GM12864 (cell line): ENCODE data around the gene TBC1D16.
"Not testable (repeated sequence)": the region's sequence is repeated elsewhere in the genome, so short reads cannot be mapped to it uniquely, and the experiment has no call there.

Experiments used
- DNase-seq: peaks from one replicate; pipeline ENCODE4 v3.0.0-alpha.2; 2011; ENCODE audit warnings: low read depth
- H3K4me3 ChIP-seq: 2 replicates; pipeline ENCODE4 v1.5.1; 2011; ENCODE audit warnings: mild to moderate bottlenecking, low read depth, low read length, control low read depth
- TF ChIP-seq, protein P1 (sequence below): IDR thresholded peaks from 2 replicates; pipeline ENCODE4 v1.5.1; 2011; ENCODE audit warnings: low read depth, mild to moderate bottlenecking, moderate library complexity, low read length, control low read depth, inconsistent platforms; ENCODE audit errors: missing control alignments

The TBC1D16 gene

DNA sequence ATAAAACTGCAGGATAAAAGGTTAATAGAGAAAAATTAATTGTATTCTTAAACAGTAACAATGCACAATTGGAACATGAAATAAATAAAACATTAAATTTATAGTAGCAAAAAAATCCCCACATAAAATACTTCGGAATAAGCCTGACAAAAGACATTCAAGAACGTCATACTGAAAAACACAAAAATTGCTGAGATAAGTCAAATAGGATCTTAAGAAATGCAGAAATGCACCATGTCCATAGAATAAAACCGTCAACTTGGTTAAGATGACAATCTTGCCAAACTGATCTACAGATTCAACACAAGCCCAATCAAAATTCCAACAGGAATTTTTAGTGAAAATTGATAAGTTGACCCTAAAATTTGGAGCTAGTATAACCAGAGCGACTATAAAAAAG is 76.6 kb downstream of the TBC1D16 start:
- no peak overlapping the region for H3K4me3 ChIP-seq
- TF ChIP-seq, protein P1, sequence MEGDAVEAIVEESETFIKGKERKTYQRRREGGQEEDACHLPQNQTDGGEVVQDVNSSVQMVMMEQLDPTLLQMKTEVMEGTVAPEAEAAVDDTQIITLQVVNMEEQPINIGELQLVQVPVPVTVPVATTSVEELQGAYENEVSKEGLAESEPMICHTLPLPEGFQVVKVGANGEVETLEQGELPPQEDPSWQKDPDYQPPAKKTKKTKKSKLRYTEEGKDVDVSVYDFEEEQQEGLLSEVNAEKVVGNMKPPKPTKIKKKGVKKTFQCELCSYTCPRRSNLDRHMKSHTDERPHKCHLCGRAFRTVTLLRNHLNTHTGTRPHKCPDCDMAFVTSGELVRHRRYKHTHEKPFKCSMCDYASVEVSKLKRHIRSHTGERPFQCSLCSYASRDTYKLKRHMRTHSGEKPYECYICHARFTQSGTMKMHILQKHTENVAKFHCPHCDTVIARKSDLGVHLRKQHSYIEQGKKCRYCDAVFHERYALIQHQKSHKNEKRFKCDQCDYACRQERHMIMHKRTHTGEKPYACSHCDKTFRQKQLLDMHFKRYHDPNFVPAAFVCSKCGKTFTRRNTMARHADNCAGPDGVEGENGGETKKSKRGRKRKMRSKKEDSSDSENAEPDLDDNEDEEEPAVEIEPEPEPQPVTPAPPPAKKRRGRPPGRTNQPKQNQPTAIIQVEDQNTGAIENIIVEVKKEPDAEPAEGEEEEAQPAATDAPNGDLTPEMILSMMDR, result no peak
- no peak for DNase-seq

DNA sequence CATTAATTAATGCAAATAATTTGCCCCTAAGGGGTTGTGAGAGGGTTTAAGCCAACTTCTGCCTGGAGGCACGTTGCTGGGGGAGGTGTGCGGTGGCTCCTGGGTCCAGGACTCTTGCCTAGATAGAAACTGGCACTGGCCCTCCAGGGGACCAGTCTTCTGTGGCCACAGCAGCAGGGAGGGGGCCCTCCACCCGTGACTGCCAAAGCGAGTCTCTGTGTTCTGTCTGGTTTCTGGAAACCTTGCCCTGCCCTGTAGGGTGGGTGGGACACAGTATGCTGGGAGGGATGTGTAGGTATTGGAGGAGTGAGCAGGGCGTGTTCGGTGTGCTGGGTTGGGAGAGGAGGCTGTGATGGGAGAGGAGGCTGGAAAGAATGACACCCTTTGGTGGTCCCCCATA is 78.8 kb downstream of the TBC1D16 start:
- DNase-seq, result no peak
- TF ChIP-seq, protein P1, result no peak

DNA sequence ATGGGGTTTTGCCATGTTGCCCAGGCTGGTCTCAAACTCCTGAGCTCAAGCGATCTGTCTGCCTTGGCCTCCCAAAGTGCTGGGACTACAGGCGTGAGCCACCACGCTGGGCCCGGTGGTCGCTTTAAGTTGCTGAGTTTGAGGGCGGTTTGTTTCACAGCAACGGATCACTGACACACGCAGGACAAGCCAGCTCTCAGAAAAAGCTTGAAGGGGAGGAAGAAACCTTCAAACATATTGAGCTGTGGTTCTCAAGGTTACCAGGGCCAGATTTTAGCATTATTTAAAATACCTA is 79.3 kb downstream of the TBC1D16 start:
- not testable (repeated sequence) for H3K4me3 ChIP-seq, DNase-seq

More for the DNA sequence above, 78.8 kb downstream of the TBC1D16 start:
- no peak overlapping the region for H3K4me3 ChIP-seq

DNA sequence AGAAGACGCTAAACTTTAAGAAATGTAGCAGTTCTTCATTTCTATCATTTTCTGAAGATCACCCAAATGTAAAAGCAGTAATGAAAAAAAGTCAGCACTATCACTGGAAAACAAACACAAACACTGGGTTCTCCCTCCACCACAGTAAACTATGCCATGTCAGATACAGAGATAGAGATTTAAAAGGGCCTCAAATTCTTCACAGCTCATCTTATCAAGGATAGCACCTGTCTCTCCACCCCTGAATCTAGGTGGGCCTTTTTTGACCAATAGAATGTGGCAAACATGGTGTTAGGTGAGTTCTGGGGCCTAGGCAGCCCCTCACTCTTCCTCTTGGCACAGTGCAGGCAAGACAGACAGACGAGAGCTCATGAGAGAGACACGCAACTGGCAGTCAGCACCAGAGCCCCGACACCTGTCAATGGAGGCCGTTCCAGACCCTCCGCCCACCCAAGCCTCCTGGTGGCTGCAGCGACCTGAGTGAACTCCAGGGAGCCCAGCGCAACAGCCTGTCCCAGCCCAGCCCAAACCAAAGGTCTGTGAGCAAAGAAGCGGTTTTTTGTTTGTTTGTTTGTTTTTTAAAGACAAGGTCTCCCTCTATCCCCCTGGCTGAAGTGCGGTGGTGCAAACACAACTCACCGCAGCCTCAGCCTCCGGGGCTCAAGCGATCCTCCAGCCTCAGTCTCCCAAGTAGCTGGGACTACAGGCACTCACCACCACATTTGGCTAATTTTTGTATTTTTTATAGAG is 79.8 kb downstream of the TBC1D16 start:
- DNase-seq, result no peak
- TF ChIP-seq, protein P1, result no peak
- no peak overlapping the region for H3K4me3 ChIP-seq

DNA sequence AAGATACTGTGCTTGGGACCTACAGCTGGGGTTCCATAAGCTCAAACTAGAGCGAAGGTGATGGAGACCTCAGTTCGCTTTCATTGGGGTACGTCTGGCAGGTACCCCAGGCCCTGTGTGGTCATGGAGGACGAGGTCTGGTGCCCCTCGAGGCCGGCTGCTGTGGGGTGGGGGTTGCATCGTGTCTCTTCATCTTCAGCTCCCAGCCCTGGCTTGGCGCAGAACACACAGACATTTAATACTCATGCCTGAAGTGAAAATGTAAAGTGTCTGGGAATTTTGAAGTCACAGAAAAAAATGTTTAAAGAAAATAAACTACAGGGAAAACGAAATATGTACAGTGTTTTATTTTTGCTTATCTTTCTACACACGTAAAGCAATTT is 80.5 kb downstream of the TBC1D16 start:
- TF ChIP-seq, protein P1, result no peak
- DNase-seq, result no peak
- H3K4me3 ChIP-seq, result no peak overlapping the region

DNA sequence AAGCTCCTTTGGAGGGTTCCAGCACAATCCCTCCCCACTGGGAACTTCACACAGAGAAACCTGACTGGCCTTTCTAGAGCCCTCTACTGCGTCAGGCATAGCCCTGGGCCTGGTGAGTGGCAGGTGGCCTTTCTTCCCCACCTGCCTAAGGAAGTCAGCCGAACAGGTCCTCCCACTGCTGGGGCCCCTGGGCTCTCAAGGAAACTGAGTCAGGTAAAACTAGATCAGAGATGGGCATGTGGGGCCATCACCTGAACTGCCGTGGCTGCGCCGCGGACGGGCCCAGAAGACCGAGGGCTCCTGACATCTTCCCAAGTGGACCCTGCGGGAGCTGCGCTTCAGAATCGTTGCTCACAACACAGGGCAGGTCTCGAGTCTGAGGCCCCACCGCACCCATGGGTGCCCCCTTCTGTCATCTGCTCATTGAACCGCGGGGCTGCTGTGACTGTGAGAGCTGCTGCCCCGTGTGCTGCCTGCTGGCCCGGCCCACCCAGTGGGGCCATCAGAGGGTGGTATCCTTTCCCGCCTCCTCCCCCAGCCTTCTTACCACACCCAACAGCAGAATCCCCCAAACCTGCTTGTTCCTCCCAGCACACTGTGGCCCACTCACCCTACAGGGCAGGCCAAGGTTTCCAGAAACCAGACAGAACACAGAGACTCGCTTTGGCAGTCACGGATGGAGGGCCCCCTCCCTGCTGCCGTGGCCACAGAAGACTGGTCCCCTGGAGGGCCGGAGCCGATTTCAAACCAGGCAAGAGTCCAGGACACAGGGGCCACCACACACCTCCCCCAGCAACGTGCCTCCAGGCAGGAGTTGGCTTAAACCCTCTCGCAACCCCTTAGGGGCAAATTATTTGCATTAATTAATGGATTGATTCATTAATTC is 81.1 kb downstream of the TBC1D16 start:
- H3K4me3 ChIP-seq, result no peak overlapping the region
- DNase-seq, result no peak
- TF ChIP-seq, protein P1, result no peak

DNA sequence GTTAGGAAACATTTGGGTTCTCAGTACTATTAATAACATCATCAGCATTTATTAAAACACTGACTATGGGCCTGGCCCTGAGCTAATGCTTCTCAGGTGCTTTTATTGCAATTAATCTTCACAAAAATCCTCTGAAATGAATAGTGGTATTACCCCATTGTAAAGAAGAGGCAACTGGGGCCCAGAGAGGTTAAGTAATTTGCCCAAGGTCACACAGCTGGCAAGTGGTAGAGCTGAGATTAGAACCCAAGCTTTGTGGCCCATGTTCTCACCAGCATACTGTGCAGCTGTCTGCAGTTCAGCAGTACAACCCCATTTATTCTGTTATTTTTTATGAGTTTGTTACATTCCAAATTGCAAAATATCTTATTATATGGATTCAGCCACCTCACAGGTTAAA is 82.3 kb downstream of the TBC1D16 start:
- no peak overlapping the region for H3K4me3 ChIP-seq
- DNase-seq, result no peak
- TF ChIP-seq, protein P1, result no peak
